ENCODE results near the gene GHDC.

- TF ChIP-seq, protein P1, sequence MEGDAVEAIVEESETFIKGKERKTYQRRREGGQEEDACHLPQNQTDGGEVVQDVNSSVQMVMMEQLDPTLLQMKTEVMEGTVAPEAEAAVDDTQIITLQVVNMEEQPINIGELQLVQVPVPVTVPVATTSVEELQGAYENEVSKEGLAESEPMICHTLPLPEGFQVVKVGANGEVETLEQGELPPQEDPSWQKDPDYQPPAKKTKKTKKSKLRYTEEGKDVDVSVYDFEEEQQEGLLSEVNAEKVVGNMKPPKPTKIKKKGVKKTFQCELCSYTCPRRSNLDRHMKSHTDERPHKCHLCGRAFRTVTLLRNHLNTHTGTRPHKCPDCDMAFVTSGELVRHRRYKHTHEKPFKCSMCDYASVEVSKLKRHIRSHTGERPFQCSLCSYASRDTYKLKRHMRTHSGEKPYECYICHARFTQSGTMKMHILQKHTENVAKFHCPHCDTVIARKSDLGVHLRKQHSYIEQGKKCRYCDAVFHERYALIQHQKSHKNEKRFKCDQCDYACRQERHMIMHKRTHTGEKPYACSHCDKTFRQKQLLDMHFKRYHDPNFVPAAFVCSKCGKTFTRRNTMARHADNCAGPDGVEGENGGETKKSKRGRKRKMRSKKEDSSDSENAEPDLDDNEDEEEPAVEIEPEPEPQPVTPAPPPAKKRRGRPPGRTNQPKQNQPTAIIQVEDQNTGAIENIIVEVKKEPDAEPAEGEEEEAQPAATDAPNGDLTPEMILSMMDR (conservative IDR thresholded peaks at IDR 0.05 in 1 of 2, IDR thresholded peaks at IDR 0.05 in 1 of 2; ENCODE audit: extremely low read depth in 1 of 2, insufficient read depth in 1 of 2, low read depth in 1 of 2, low read length in 2 of 2) = no peak
- no peak for TF ChIP-seq EZH2 (IDR thresholded peaks at IDR 0.05; ENCODE audit: borderline replicate concordance, low read length)
These were observed 902 bp downstream of the GHDC start for GRCh38 chr17:42193216-42193968.

Measured in mammary epithelial cell (primary cell).